ENCODE results near the gene DUT.

Gene DUT

DNA sequence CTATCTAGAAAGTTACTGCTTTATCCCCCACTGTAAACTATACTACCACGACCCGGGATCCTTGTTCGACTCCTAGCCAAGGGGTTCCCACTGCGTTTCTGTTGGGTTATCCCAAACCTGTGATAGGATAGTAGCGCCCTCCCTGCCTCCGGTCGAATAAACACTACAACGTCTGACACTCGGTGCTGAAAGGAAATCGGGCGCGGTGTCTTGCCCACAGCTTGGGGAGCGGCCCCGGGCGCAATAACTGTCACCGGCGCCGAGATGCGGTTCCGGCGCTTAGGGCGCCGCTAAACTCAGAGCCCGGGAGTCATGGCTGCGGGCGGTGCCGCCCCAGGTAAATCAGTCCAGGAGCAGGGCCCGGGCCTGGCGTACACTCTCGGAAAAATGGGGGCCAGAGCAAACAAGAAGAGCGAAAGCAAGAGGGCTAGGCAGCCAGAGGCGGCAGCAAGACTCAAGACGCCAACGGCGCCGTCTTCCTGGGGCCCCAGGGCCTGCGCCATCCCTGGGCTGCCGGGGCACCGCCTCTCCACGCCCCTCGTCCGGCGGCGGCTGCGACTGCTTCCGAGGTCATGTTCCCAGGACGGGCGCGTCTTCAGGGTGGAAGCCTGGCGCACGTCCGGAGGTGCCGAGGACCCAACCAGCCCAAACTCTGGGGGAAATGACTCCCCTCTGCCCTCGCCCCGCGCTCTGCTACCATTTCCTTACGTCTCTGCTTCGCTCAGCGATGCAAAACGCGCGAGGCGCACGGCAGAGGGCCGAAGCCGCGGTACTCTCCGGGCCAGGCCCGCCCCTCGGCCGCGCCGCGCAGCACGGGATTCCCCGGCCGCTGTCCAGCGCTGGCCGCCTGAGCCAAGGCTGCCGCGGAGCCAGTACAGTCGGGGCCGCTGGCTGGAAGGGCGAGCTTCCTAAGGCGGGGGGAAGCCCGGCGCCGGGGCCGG, at the start of gene DUT:
DUT (plus strand) TSS at position 575 of the 941 bp plus-strand sequence; CDS start at position 662, 87 bp downstream.
- TF ChIP-seq TCF12 (IDR thresholded peaks at IDR 0.05; ENCODE audit: low read depth) (peak; percentile 55), TAF1 (IDR thresholded peaks at IDR 0.05; ENCODE audit: low read depth) (peak; percentile 96), NFIC (IDR thresholded peaks at IDR 0.05) (peak; percentile 36), YY1 (IDR thresholded peaks at IDR 0.05; ENCODE audit: low read depth) (peak; percentile 91), EP300 (IDR thresholded peaks at IDR 0.05; ENCODE audit: borderline replicate concordance) (0 out of 2 replicates have a peak, but pooled peaks have one; percentile 27), CEBPB (IDR thresholded peaks at IDR 0.05) (no peak), TEAD4 (IDR thresholded peaks at IDR 0.05) (no peak; the same call in none of the 2 replicates), EGR1 (IDR thresholded peaks at IDR 0.05) (peak; percentile 39; the same call in 1 of the 2 replicates), ZBTB7A (IDR thresholded peaks at IDR 0.05; ENCODE audit: low read depth) (no peak; the same call in 1 of the 2 replicates)
- TF ChIP-seq, protein P1, sequence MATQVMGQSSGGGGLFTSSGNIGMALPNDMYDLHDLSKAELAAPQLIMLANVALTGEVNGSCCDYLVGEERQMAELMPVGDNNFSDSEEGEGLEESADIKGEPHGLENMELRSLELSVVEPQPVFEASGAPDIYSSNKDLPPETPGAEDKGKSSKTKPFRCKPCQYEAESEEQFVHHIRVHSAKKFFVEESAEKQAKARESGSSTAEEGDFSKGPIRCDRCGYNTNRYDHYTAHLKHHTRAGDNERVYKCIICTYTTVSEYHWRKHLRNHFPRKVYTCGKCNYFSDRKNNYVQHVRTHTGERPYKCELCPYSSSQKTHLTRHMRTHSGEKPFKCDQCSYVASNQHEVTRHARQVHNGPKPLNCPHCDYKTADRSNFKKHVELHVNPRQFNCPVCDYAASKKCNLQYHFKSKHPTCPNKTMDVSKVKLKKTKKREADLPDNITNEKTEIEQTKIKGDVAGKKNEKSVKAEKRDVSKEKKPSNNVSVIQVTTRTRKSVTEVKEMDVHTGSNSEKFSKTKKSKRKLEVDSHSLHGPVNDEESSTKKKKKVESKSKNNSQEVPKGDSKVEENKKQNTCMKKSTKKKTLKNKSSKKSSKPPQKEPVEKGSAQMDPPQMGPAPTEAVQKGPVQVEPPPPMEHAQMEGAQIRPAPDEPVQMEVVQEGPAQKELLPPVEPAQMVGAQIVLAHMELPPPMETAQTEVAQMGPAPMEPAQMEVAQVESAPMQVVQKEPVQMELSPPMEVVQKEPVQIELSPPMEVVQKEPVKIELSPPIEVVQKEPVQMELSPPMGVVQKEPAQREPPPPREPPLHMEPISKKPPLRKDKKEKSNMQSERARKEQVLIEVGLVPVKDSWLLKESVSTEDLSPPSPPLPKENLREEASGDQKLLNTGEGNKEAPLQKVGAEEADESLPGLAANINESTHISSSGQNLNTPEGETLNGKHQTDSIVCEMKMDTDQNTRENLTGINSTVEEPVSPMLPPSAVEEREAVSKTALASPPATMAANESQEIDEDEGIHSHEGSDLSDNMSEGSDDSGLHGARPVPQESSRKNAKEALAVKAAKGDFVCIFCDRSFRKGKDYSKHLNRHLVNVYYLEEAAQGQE (IDR thresholded peaks at IDR 0.05; ENCODE audit: low read depth), result peak; percentile 86
- TF ChIP-seq, protein P2, sequence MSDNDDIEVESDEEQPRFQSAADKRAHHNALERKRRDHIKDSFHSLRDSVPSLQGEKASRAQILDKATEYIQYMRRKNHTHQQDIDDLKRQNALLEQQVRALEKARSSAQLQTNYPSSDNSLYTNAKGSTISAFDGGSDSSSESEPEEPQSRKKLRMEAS (IDR thresholded peaks at IDR 0.05), result peak; percentile 83

DNA sequence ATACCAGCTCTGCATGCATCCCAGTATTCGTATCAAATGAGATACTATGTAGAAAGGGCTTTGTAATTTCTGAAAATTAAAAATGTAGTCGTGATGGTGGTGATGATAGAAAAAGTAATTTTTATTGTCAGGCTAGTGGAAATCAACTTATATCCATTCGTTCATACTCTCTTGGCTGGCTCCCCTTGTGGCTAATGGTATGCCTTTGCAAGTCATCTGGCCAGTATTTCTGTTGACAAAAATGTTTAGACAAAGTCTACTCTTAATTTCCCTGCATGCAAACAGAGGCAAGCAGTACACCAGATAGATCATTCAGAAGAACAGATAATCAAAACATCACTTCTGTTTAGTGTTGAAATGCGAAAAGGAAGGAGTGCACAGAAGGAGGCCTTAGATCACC, 49.6 kb upstream of the DUT start:
- TF ChIP-seq NFIC (IDR thresholded peaks at IDR 0.05) (no peak), RAD21 (IDR thresholded peaks at IDR 0.05; ENCODE audit: low read depth) (no peak), TCF12 (IDR thresholded peaks at IDR 0.05; ENCODE audit: low read depth) (no peak), EGR1 (IDR thresholded peaks at IDR 0.05) (no peak), FOXM1 (IDR thresholded peaks at IDR 0.05; ENCODE audit: borderline replicate concordance, low read depth) (no peak), TEAD4 (IDR thresholded peaks at IDR 0.05) (no peak), ZBTB7A (IDR thresholded peaks at IDR 0.05; ENCODE audit: low read depth) (no peak), CEBPB (IDR thresholded peaks at IDR 0.05) (no peak), CREB1 (IDR thresholded peaks at IDR 0.05; ENCODE audit: low read depth) (no peak), YY1 (IDR thresholded peaks at IDR 0.05; ENCODE audit: low read depth) (no peak), EP300 (IDR thresholded peaks at IDR 0.05; ENCODE audit: borderline replicate concordance) (no peak), TAF1 (IDR thresholded peaks at IDR 0.05; ENCODE audit: low read depth) (no peak)
- TF ChIP-seq, protein P2 (IDR thresholded peaks at IDR 0.05), result no peak
- TF ChIP-seq, protein P1 (IDR thresholded peaks at IDR 0.05; ENCODE audit: low read depth), result no peak
- TF ChIP-seq, protein P3, sequence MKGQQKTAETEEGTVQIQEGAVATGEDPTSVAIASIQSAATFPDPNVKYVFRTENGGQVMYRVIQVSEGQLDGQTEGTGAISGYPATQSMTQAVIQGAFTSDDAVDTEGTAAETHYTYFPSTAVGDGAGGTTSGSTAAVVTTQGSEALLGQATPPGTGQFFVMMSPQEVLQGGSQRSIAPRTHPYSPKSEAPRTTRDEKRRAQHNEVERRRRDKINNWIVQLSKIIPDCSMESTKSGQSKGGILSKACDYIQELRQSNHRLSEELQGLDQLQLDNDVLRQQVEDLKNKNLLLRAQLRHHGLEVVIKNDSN (IDR thresholded peaks at IDR 0.05), result no peak

DNA sequence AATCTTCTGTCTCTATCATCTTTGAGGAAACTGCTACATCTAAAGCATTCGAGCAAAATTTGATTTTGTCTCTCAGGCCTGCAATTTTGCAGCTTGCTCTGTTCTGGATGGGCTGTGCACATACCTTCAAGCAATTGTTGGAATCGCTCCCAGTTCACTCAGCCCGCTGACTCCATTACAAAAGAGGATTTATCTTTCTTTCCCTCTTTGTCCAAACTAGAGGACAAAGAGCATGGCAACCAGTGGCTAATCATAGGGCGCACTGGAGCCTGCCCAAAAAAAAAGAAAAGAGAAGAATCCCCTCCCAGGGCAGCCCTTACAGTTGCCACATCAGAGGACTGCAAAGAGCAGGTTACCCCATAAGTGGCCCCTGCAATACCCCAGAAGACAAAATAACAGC, 49.0 kb upstream of the DUT start:
- no peak for TF ChIP-seq RAD21 (IDR thresholded peaks at IDR 0.05; ENCODE audit: low read depth)
- no peak for TF ChIP-seq NFIC (IDR thresholded peaks at IDR 0.05)
- no peak for TF ChIP-seq YY1 (IDR thresholded peaks at IDR 0.05; ENCODE audit: low read depth)
- TF ChIP-seq ZBTB7A (IDR thresholded peaks at IDR 0.05; ENCODE audit: low read depth), result no peak
- TF ChIP-seq, protein P1 (IDR thresholded peaks at IDR 0.05; ENCODE audit: low read depth), result no peak
- TF ChIP-seq, protein P3 (IDR thresholded peaks at IDR 0.05), result no peak
- no peak for TF ChIP-seq TAF1 (IDR thresholded peaks at IDR 0.05; ENCODE audit: low read depth)
- no peak for TF ChIP-seq CEBPB (IDR thresholded peaks at IDR 0.05)
- TF ChIP-seq, protein P2 (IDR thresholded peaks at IDR 0.05), result no peak
- no peak for TF ChIP-seq CREB1 (IDR thresholded peaks at IDR 0.05; ENCODE audit: low read depth)
- no peak for TF ChIP-seq EP300 (IDR thresholded peaks at IDR 0.05; ENCODE audit: borderline replicate concordance)
